Measurements from ENCODE around the gene MAGIX.

- no peak for TF ChIP-seq CTCF (IDR thresholded peaks at IDR 0.05)
- TF ChIP-seq POLR2A (IDR thresholded peaks at IDR 0.05), result no peak
- TF ChIP-seq EP300 (IDR thresholded peaks at IDR 0.05), result no peak
Measured at GRCh38 chrX:49175435-49176274, 13.1 kb downstream of the MAGIX start.

Measured in gastroesophageal sphincter (tissue), 3 donors.